GM19239 (cell line): ENCODE results near the gene R3HDM2.
"Not testable (repeated sequence)": the region's sequence is repeated elsewhere in the genome, so short reads cannot be mapped to it uniquely, and the experiment has no call there.

ENCODE experiments used
- DNase-seq: peaks from one replicate; pipeline ENCODE4 v3.0.0; 2011; ENCODE audit warnings: low spot score; ENCODE audit not compliant: insufficient read length
- FAIRE-seq: peaks from 2 replicates; lab custom pipeline; 2011; peaks lifted over from hg19 to GRCh38; lab: Jason Lieb, UNC

The R3HDM2 gene

DNA sequence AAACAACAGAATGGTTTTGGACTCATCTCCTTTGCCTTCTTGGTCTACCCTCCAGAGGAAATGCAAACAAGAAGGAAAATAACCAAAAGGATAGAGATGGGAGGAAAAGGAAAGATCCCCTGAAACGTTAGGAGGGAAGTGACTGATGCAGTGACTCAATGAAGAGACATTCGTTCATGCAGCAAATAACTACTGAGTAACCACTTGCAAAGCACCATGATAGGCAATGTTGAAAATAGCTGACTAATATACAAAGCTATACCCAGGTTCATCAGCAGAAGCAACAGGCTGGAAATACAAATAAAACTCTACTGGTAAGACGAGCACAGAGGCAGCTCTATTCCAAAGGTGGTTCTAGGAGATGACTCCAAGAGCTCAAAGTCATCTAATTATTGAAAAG, 41.8 kb downstream of the R3HDM2 start:
- no peak for FAIRE-seq
- no peak for DNase-seq

DNA sequence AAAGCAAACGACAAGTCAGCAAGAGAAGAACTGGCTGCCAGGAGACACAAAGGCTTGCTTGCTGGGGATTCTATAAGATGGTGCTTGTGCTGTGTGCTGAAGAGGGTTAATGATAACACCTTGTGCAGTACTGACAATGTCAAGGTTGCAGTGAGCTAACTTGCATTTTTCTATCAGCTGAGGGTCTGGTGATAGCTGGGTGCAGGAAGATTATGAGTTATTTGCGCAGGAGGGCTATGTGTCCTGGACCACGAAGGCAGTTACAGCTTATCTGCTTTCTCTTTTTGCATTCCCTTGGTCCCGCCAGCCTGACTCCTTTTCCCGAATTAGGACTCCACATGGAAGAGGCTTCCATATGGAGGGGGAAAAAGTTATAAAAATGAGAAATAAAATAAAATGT, 42.4 kb downstream of the R3HDM2 start:
- DNase-seq (no peak), FAIRE-seq (no peak)

GRCh38 chr12:57386187-57386720, 44.6 kb downstream of the R3HDM2 start:
- no peak for DNase-seq
- no peak for FAIRE-seq

DNA sequence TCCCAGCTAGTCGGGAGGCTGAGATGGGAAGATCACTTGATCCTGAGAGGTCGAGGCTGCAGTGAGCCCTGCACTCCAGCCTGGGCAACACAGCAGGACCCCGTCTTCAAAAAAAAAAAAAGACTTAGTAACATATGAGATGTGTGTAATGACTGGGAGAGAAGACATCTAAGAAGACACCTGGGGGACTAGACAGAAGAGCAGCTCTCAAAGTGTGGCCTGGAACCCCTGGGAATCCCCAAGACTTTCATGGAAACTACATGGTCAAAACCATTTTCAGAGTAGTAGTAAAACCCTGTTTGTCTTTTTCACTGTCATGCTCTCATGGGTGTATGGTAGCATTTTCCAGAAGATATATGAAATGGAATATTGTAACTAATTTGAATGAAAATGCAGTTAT, 45.3 kb downstream of the R3HDM2 start:
- DNase-seq (no peak), FAIRE-seq (no peak)

DNA sequence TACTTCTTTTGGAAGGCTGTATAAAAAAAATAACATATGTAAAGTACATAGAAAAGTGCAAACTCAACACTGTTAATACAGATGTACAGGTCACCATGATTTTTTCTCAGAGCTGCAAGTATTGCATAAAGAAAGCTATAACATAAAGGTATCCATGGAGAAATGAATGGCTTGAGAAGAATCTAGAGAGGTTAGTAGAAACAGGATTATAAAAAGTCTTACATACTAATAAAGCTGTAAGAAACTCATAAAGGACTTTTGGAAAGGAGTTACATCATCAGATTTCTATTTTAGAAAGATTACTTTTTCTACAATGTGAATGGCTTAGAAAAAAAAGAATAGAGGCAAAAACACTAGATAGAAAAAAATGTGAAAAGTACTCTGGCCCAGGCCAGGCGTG, 46.4 kb downstream of the R3HDM2 start:
- DNase-seq (no peak), FAIRE-seq (no peak)

- no peak for FAIRE-seq
- DNase-seq = no peak
Measured at GRCh38 chr12:57381693-57382220, 49.1 kb downstream of the R3HDM2 start.

DNA sequence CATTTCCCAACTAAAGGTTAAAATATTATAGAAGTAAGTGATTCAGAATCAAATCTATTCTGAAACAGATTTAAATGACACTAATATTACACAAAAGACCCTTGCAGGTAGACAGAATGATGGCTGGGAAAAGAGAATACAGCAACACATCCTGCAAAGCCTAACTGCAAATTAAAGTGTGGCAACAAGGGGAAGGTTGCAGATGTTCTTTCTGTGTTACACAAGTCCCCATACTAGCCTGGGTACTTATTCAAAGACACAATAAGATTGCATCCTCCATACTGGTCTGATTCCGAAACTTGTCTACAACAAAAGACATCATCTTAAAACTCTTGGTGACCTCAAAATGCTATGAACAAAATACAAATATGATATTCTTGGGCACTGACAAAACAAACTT, 50.5 kb downstream of the R3HDM2 start:
- no peak for FAIRE-seq
- no peak for DNase-seq

- DNase-seq = no peak
- FAIRE-seq = no peak
Measured at GRCh38 chr12:57377103-57377840, 53.6 kb downstream of the R3HDM2 start.

GRCh38 chr12:57372233-57372632, 58.6 kb downstream of the R3HDM2 start:
- no peak for FAIRE-seq
- DNase-seq = no peak

GRCh38 chr12:57370696-57371095, 60.1 kb downstream of the R3HDM2 start:
- DNase-seq = no peak

DNA sequence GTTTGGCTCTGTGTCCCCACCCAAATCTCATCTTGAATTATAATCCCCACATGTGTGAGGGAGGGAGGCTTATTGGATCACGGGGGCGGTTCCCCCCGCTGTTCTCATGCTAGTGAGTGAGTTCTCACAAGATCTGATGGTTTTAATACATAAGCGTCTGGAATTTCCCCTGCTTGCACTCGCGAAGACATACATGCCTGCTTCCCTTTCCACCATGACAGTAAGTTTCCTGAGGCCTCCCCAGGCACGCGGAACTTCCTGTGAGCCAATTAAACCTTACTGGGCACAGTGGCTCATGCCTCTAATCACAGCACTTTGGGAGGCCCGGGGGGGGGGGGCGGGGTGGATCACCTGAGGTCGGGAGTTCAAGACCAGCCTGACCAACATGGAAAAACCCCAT, 60.8 kb downstream of the R3HDM2 start:
- DNase-seq (no peak), FAIRE-seq (no peak)

More at GRCh38 chr12:57370696-57371095, 60.1 kb downstream of the R3HDM2 start:
- FAIRE-seq = no peak

- DNase-seq (no peak), FAIRE-seq (no peak)
Measured at GRCh38 chr12:57369202-57369601, 61.6 kb downstream of the R3HDM2 start.

DNA sequence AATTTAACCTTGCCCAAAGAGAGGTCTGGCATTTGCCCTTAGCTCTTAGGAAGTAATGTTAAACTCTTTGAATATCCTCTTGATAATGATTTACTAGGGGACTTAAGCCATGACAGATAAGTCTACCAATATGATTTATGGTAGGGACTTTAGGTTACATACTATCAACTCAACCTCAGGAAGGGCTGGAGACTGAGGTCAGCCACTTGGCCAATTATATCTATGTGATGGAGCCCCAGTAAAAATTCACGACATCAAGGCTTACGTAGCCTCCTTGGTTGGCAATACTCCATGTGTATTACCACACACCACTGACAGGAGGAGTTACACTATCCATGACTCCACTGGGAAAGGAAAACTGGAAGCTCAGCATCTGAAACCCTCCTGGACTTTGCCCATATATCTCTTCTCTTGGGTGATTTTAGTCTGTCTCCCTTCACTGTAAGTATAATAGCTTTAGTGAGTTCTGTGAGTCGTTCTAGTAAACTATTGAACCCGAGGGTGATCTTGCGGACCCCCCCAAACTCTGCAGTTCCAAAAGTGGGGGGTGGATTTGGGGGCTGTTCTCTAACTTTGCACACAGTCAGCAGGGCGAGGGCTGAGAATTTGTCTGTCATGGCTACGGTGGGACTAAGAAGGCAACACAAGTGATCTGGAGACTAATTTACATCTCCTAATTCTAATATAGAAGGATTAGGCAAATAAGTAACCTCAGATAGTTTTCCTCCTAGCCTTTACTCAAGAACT, 62.3 kb downstream of the R3HDM2 start:
- no peak for FAIRE-seq
- DNase-seq = no peak

GRCh38 chr12:57367121-57367520, 63.7 kb downstream of the R3HDM2 start:
- DNase-seq (no peak), FAIRE-seq (no peak)

- no peak for FAIRE-seq
- no peak for DNase-seq
Measured at GRCh38 chr12:57366315-57366714, 64.5 kb downstream of the R3HDM2 start.

- not testable (repeated sequence) for FAIRE-seq
Measured at GRCh38 chr12:57364156-57364555, 66.7 kb downstream of the R3HDM2 start.

DNA sequence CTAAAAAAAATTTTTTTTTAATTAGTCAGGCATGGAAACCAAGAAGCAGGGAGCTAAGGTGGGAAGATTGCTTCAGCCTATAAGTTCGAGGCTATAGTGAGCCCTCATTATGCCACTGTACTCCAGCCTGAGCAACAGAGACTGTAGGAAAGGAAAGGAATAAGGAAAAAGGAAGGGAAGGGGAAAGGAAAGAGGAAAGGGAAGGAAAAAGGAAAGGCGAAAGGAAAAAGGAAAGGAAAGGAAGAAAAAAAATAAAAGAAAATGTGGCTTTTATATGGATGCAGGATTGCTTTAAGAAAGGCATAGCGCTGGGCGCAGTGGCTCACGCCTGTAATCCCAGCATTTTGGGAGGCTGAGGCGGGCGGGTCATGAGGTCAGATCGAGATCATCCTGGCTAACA, 70.4 kb downstream of the R3HDM2 start:
- FAIRE-seq = no peak
- DNase-seq = no peak

More at GRCh38 chr12:57364156-57364555, 66.7 kb downstream of the R3HDM2 start:
- not testable (repeated sequence) for DNase-seq

GRCh38 chr12:57358646-57359045, 72.2 kb downstream of the R3HDM2 start:
- DNase-seq (no peak), FAIRE-seq (no peak)

DNA sequence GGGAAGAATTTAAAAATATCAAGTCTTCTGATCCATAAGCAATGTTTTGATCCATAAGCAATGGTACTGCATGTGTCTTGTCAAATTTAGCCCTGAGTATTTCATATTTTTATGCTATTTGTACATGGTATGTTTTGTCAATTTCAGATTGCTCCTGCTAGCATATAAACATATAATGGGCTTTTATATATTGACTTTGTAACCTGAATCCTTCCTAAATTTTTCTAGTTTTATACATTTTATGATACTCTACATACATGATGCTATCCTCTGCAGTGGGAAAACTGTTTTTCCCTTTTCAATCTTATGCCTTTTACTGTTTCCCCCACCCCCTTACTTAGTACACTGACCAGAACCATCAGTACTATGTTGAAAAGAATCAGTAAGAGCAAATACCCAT, 75.1 kb downstream of the R3HDM2 start:
- DNase-seq (no peak), FAIRE-seq (no peak)

DNA sequence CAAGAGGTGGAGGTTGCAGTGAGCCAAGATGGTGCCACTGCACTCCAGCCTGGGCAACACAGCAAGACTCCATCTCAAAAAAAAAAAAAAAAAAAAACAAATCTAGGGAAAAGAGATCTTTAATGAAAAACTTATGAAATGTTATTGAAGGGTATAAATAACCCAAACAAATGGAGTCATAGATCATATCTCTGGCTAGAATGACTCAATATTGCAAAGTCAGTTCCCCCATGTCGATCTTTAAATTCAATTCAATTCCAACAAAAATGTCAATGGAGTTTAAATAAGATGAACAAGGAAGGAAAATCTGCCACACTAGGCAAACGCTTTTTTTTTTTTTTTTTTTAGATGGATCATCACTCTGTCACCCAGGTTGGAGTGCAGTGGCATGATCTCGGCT, 78.7 kb downstream of the R3HDM2 start:
- no peak for FAIRE-seq

DNA sequence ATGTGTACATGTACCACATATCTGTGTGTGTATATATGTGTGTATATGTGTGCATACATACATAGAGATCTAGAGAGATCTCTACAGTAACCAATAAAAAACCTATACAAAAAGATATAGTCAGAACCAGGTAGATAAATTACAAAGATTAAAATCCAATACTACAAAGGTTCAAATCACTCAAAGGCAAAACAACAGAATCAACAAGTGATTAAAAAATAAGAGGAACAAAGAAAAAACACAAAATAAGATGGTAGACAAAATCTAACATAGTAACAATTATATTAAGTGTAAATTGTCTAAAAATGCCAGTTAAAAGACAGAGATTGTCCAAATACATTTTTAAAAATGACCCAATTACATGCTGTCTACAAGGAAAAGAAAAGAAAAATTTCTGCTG, 83.6 kb downstream of the R3HDM2 start:
- no peak for DNase-seq
- FAIRE-seq = no peak

More for the DNA sequence above, 78.7 kb downstream of the R3HDM2 start:
- DNase-seq = no peak
